Adrenal gland (tissue), 5 donors: Measurements from ENCODE around the gene PRKG1.

Experiments used
- POLR2A ChIP-seq, 2 donors: fragments of 450-650 bp; IDR thresholded peaks; one replicate each; pipeline ENCODE4 v1.6.1; 2017; ENCODE audit warnings: antibody characterized with exemption in 2 of 2, mild to moderate bottlenecking in 2 of 2, moderate library complexity in 1 of 2
- TF ChIP-seq, protein P1 (sequence below), 6 experiments: fragments of 450-650 bp in 4 of 6; fragments of 200-600 bp in 2 of 6; sonication (generic) in 1 of 6; IDR thresholded peaks; 1 replicate in 5 of 6; 2 replicates in 1 of 6; pipeline versions ENCODE4 v1.5.1 to v1.8.0; 2016 to 2021; ENCODE audit warnings: antibody characterized with exemption in 6 of 6, mild to moderate bottlenecking in 2 of 6, moderate library complexity in 1 of 6
- donor health status: DM: no; HTN: no; CAD: no.

DNA sequence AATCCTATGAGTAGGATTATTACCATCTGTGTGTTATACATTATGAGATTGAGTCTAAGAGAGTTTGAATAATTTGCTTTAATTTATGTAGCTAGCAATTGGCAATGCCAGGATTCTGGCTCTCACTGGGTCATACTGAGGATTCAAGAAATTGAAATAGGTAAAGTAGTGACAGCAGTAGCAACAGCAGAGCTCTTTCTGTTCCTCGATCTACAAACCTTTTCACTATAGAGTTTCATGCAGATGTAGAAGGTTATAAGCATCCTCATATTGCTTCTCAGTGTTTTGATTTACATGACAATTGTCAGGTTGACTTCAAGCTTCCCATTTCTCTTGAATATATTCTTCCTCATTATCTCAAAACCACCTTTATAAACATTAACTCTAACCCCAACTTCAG lies 919.2 kb downstream of the PRKG1 start:
- TF ChIP-seq POLR2A (IDR thresholded peaks at IDR 0.05) = no peak
- TF ChIP-seq, protein P1, sequence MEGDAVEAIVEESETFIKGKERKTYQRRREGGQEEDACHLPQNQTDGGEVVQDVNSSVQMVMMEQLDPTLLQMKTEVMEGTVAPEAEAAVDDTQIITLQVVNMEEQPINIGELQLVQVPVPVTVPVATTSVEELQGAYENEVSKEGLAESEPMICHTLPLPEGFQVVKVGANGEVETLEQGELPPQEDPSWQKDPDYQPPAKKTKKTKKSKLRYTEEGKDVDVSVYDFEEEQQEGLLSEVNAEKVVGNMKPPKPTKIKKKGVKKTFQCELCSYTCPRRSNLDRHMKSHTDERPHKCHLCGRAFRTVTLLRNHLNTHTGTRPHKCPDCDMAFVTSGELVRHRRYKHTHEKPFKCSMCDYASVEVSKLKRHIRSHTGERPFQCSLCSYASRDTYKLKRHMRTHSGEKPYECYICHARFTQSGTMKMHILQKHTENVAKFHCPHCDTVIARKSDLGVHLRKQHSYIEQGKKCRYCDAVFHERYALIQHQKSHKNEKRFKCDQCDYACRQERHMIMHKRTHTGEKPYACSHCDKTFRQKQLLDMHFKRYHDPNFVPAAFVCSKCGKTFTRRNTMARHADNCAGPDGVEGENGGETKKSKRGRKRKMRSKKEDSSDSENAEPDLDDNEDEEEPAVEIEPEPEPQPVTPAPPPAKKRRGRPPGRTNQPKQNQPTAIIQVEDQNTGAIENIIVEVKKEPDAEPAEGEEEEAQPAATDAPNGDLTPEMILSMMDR (IDR thresholded peaks at IDR 0.05) = no peak
